ENCODE measurements around the gene USH2A.
"Not testable (repeated sequence)": the region's sequence is repeated elsewhere in the genome, so short reads cannot be mapped to it uniquely, and the experiment has no call there.

Gene USH2A

GRCh38 chr1:216387782-216388181, 35.5 kb downstream of the USH2A start:
- DNase-seq = no peak

GRCh38 chr1:216379441-216379840, 43.8 kb downstream of the USH2A start:
- no peak for DNase-seq

- no peak for DNase-seq
Measured at GRCh38 chr1:216368249-216368648, 55.0 kb downstream of the USH2A start.

DNA sequence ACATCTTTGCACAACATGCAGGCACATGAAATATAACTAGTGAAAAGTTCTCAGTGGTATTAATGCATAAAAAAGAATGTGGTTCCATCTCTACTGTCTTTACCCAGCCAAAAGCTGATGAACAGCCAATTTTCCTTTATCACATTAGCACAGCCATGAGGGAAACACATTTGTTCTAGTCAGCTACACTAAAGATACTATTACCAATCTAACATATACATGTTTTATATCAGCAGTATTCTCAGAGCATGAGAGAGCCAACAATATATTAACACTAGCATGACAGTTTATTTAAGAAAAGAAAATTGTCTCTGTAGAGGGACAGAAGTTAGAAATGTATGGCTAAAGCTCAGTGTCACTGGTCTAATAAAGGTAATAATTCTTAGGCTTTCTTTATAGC, 56.3 kb downstream of the USH2A start:
- no peak for DNase-seq

GRCh38 chr1:216356945-216357344, 66.3 kb downstream of the USH2A start:
- DNase-seq = no peak

DNA sequence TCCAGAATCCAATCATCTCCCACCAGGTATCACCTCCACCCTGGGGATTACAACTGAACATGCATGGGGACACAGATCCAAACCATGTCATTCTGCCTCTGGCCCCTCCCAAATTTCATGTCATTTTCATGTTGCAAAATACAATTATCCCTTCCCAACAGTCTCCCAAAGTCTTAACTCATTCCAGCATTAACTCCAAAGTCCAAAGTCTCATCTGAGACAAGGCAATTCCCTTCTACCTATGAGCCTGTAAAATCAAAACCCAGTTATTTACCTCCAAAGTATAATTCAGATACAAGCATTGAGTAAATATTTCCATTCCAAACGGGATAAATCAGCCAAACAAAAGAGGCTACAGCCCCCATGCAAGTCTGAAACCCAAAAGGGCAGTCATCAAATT, 73.1 kb downstream of the USH2A start:
- no peak for DNase-seq

GRCh38 chr1:216346526-216346925, 76.7 kb downstream of the USH2A start:
- no peak for DNase-seq

DNA sequence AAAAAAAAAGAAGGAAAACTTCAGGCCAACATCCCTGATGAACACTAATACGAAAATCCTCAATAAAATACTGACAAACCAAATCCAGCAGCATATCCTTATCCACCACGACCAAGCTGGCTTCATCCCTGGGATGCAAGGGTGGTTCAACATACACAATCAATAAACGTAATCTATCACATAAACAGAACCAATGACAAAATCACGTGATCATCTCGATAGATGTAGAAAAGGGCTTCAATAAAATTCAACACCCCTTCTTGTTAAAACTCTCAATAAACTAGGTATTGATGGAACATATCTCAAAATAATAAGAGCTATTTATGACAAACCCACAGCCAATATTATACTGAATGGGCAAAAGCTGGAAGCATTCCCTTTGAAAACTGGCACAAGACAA, 82.7 kb downstream of the USH2A start:
- DNase-seq = not testable (repeated sequence)

- DNase-seq = no peak
Measured at GRCh38 chr1:216332462-216332861, 90.8 kb downstream of the USH2A start.

DNA sequence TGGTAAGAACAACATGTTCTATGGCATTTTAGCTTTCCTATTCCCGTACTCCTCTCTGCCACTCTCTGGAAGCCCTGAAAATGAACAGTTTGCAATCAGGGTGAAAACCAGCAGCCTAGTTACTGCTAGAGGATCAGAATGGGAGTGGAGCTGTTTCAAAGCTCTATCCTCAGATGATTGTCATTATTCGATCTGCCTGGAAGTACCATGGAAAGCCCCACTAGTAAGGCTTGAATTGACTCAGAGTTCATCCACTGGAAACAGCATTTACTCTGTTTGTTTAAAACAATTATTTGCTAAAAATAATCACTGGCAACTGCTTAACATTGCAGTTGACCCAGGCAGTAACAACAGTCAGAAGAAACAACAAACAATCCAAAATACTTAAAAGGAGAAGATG, 91.2 kb downstream of the USH2A start:
- no peak for DNase-seq

GRCh38 chr1:216331211-216331610, 92.0 kb downstream of the USH2A start:
- DNase-seq = no peak

- no peak for DNase-seq
Measured at GRCh38 chr1:216330262-216330661, 93.0 kb downstream of the USH2A start.

DNA sequence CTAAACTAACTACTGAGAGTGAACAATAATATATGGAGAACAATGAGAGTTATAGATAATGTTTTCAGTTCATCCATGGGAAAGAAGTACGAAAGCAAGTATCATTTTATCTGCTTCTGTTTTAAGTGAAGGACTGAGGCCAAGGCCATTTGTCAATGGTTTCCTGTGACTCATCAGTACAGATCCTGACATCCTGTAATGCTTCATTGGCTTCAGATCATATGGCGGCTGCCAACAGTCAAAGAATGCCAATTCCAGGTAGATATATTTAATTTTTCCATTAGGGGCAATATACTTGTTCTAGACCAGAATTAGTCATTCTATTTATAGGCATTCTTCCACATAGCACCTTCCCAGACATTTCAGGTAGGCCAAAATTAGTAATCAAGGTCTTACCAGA, 97.3 kb downstream of the USH2A start:
- no peak for DNase-seq

- no peak for DNase-seq
Measured at GRCh38 chr1:216325336-216325735, 97.9 kb downstream of the USH2A start.

DNA sequence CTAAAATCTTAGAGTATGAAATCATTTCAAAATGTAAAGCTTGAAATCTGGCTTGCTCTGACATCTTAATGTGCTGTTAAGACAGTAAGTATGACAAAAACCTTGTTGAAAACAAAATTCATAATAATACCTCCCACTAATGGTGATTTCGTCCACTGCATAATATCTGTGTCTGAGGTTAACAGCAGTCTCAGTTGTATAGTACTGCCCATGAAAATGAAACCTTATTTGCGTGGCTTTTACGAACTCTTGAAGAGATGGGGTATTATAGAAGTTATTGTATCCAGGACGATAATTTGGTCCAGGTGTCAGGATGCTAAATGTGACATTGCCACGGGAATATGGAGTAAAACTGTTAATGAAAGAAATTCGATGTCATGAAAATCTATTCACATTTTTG, 99.9 kb downstream of the USH2A start:
- no peak for DNase-seq

- DNase-seq = no peak
Measured at GRCh38 chr1:216314379-216315095, 108.7 kb downstream of the USH2A start.

- no peak for DNase-seq
Measured at GRCh38 chr1:216310776-216311175, 112.5 kb downstream of the USH2A start.

GRCh38 chr1:216306830-216307229, 116.4 kb downstream of the USH2A start:
- DNase-seq = no peak

DNA sequence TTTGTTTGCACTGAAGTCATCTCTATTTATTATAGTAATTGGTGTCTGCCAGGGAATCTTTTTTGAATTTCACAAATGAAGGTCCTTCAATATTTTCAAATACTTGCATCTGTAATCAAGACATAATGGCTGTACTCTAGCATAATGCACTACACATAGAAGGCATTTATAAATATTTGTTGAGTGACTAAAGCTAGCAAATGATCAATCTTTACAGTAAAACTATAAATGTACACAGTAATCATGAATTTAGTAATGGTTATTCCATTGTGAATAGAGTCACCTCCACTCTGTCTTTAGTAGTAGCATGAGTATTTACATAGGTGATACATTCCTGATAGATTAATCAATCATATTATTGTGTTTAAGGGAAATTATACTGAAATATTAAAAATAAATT, 119.6 kb downstream of the USH2A start:
- no peak for DNase-seq

DNA sequence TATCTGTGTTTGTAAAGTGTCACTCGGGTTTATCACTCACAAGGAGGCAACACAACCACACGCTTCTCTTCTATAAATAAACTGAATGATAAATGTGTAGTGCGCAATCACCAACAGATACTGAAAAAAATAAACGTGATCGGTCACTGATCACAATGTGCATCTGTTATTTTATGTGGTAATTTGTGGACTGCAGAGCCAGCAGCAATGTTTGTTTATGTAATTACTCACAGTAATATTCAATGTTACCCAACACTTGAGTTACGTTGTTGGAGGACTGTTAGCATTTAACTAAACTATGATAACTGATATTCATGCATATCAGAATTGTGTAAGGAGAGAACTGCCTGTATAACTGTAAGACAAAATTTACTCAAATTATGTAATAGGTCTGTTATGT, 129.6 kb downstream of the USH2A start:
- no peak for DNase-seq

DNA sequence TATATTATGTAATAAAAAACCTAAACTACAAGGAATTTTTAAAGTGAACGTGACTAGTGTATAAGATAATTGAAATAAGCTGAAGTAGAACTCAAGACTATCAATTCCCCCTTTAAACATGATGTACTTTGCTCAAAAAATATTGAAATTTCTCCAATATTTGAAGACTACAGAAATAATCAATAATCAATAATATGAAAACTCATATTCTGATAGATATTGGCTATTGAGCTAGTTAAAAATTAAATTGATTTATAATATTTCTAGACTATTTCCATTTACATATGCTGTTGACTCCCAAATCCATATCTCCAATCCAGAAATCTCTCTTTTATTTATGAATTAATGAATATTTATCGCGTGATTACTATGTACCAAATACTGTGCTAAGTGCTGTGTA, 133.2 kb downstream of the USH2A start:
- DNase-seq = no peak

GRCh38 chr1:216285052-216285451, 138.2 kb downstream of the USH2A start:
- DNase-seq = no peak

DNA sequence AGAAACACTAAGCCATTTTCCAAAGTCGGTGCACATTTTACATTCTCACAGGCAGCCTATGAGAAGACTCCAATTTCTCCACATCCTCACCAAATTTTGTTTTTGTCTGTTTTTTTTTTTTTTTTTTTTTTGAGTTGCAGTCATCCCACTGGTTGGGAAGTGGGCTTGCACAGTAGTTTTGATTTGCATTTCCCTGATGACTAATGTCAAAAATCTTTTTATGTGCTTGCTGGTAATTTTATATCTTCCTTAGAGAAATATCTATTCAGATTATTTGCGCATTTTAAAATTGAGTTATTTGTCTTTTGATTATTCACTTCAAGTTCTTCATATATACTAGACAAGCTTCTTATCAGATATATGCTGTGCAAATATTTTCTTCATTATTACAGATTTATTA, 141.5 kb downstream of the USH2A start:
- no peak for DNase-seq

DNA sequence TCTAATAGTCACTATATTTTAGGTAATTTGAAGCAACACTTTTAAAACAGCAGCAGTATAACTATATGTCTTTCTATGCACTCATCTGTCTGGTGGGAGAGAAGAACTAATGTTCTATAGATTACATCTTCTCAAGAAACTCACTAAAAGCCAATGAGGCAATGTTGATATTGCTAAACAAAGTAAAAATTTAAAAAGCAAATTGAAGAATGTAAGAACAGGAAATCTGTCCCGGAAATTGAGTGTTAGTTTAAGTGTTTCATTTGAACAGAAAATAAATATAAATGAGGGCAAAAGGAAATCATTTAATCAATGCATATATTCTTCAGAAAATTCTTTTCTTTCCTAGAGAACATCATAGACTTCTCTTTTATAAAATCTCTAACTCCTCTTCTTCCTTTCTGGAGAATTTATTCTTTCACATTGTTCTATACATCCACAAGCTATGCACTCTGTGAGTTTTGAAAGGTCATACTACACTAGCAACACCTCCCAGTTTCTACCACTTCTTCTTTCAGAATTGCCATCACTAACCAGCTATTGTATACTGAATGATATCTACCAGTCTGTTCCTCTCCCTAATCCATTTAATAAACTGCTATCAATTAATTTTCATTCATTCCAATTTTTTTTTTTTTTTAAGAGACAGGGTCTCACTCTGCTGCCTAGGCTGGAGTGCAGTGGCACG, 153.0 kb downstream of the USH2A start:
- DNase-seq = no peak

GRCh38 chr1:216261631-216262030, 161.6 kb downstream of the USH2A start:
- DNase-seq = no peak
